ENCODE data around the gene GRAP2. TPM values are rescaled to one million over a fixed set of nuclear protein-coding genes. Genes with fewer than 3 reads are reported as not detected.

Gene GRAP2
- total RNA-seq, 1 experiment from 2014 or later = 0.54 TPM

- no peaks in the 10 kb centered on the region for H3K4me1 ChIP-seq (ENCODE audit: control insufficient read depth, insufficient read depth, low read length)
- TF ChIP-seq, protein P1, sequence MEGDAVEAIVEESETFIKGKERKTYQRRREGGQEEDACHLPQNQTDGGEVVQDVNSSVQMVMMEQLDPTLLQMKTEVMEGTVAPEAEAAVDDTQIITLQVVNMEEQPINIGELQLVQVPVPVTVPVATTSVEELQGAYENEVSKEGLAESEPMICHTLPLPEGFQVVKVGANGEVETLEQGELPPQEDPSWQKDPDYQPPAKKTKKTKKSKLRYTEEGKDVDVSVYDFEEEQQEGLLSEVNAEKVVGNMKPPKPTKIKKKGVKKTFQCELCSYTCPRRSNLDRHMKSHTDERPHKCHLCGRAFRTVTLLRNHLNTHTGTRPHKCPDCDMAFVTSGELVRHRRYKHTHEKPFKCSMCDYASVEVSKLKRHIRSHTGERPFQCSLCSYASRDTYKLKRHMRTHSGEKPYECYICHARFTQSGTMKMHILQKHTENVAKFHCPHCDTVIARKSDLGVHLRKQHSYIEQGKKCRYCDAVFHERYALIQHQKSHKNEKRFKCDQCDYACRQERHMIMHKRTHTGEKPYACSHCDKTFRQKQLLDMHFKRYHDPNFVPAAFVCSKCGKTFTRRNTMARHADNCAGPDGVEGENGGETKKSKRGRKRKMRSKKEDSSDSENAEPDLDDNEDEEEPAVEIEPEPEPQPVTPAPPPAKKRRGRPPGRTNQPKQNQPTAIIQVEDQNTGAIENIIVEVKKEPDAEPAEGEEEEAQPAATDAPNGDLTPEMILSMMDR (IDR thresholded peaks at IDR 0.05) = no peak
- in situ Hi-C loops (cut with HindIII; ENCODE audit: low pct_unique_long_range_greater_than_20kb, low sequenced_read_pairs) (no loop called here), intact Hi-C loops (cut with micrococcal nuclease; ENCODE audit: unreplicated experiment) (no loop called here)
- no TSS peak for BruUV-seq (replicated peaks)
- DNase-seq (ENCODE audit: low read depth, low spot score) (no peak), ATAC-seq (no peak)
- CTCF ChIA-PET = no interaction called here
- POLR2A ChIA-PET = no interaction called here
- H3K27me3 ChIP-seq (ENCODE audit: control insufficient read depth, insufficient read depth, low read length) = peaks cover 3% of the 10 kb centered on the region; the same call in 1 of the 2 replicates
- no peaks in the 10 kb centered on the region for H3K36me3 ChIP-seq (ENCODE audit: control insufficient read depth, insufficient read depth, low read length)
- no peak overlapping the region for H3K4me3 ChIP-seq (ENCODE audit: low read depth in 2 of 2, low read length in 2 of 2)
- no peaks in the 10 kb centered on the region for H3K9me3 ChIP-seq (ENCODE audit: control insufficient read depth, insufficient read depth, low read depth, low read length)
- no peak overlapping the region for H3K27ac ChIP-seq (ENCODE audit: low read length)
Observed at GRCh38 chr22:39913886-39914285, 13.0 kb downstream of the GRAP2 start.

DNA sequence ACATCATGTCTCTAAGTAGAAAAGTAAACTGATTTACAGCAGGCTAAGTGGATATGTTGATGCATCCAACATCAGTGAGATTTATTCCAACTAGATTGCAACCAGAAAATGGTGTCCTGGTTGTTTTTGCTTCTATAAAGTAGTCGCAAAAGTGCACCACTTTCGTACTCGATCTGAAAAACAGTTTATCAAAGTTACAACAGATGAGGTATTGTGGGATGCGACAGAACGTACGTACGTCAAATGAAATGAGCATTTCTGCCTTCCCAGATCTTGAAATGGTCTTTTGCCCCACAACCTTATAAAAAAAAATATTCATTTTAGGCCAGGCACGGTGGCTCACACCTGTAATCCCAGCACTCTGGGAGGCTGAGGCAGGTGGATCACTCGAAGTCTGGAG, 13.7 kb downstream of the GRAP2 start:
- TF ChIP-seq, protein P1 (IDR thresholded peaks at IDR 0.05) = no peak
- no peak for TF ChIP-seq REST (IDR thresholded peaks at IDR 0.05; ENCODE audit: insufficient read depth in 1 of 2, low read depth in 2 of 2, low read length in 1 of 2)
- TF ChIP-seq TCF7L2 (IDR thresholded peaks at IDR 0.05; ENCODE audit: low read depth, low read length) = no peak
- TF ChIP-seq POLR2AphosphoS5 (IDR thresholded peaks at IDR 0.05; ENCODE audit: low read depth, low read length) = no peak
- intact Hi-C loops (cut with micrococcal nuclease; ENCODE audit: unreplicated experiment) = no loop called here
- BruUV-seq (replicated peaks) = no TSS peak
- DNase-seq (ENCODE audit: low read depth, low spot score) = no peak
- POLR2A ChIA-PET = interaction anchor here (0.7 kb wide), 1 partner anchor 11 kb away, joined by 9 read pairs; no protein-coding TSS in a partner anchor
- no peaks in the 10 kb centered on the region for H3K4me1 ChIP-seq (ENCODE audit: control insufficient read depth, insufficient read depth, low read length)
- H3K27me3 ChIP-seq (ENCODE audit: control insufficient read depth, insufficient read depth, low read length) = no peaks in the 10 kb centered on the region; the same call in 1 of the 2 replicates
- no peak overlapping the region for H3K27ac ChIP-seq (ENCODE audit: low read length)
- no peak for ATAC-seq
- no peak overlapping the region for H3K4me3 ChIP-seq (ENCODE audit: low read depth in 2 of 2, low read length in 2 of 2)
- H3K36me3 ChIP-seq (ENCODE audit: control insufficient read depth, insufficient read depth, low read length) = no peaks in the 10 kb centered on the region
- CTCF ChIA-PET = interaction anchor here (0.8 kb wide), 1 partner anchor 111 kb away, joined by 3 read pairs; no protein-coding TSS in a partner anchor
- in situ Hi-C loops (cut with HindIII; ENCODE audit: low pct_unique_long_range_greater_than_20kb, low sequenced_read_pairs) = no loop called here
- no peaks in the 10 kb centered on the region for H3K9me3 ChIP-seq (ENCODE audit: control insufficient read depth, insufficient read depth, low read depth, low read length)

DNA sequence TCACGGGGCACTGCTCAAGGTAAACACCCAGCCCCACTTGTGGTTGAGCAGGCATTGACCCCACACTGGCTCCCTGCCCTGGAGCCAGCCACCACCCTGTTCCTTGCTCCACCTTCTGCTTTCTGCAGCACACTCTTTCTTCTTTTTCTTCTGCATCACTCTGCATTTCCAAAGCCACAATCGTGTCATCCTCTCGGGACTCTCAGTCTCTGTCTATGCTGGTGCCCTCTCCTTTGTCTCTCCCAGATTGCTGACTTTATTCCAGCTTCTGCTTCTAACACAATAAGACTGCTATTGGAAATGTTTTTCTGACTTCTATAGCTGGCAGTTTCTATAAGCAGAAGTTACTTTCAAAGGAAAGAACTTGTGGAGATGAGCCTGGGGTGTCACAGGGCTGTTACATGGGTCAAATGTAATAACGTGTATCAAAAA, 14.4 kb downstream of the GRAP2 start:
- Histone ChIP-seq H3K36me3 (ENCODE audit: control insufficient read depth, insufficient read depth, low read length) (no peaks in the 10 kb centered on the region), H3K27ac (ENCODE audit: low read length) (no peak overlapping the region), H3K4me3 (ENCODE audit: low read depth in 2 of 2, low read length in 2 of 2) (no peak overlapping the region), H3K4me1 (ENCODE audit: control insufficient read depth, insufficient read depth, low read length) (no peaks in the 10 kb centered on the region), H3K9me3 (ENCODE audit: control insufficient read depth, insufficient read depth, low read depth, low read length) (no peaks in the 10 kb centered on the region), H3K27me3 (ENCODE audit: control insufficient read depth, insufficient read depth, low read length) (no peaks in the 10 kb centered on the region)
- in situ Hi-C loops (cut with HindIII; ENCODE audit: low pct_unique_long_range_greater_than_20kb, low sequenced_read_pairs) = no loop called here
- DNase-seq (ENCODE audit: low read depth, low spot score) = no peak
- TF ChIP-seq TCF7L2 (IDR thresholded peaks at IDR 0.05; ENCODE audit: low read depth, low read length) = no peak
- TF ChIP-seq SIN3A (IDR thresholded peaks at IDR 0.05; ENCODE audit: borderline replicate concordance, insufficient read depth, low read depth, low read length) = no peak
- TF ChIP-seq POLR2AphosphoS5 (IDR thresholded peaks at IDR 0.05; ENCODE audit: low read depth, low read length) = no peak
- TF ChIP-seq REST (IDR thresholded peaks at IDR 0.05; ENCODE audit: insufficient read depth in 1 of 2, low read depth in 2 of 2, low read length in 1 of 2) = no peak
- TF ChIP-seq, protein P1 (IDR thresholded peaks at IDR 0.05) = no peak
- BruUV-seq (replicated peaks) = no TSS peak
- CTCF ChIA-PET = interaction anchor here (0.8 kb wide), 1 partner anchor 110 kb away, joined by 3 read pairs; no protein-coding TSS in a partner anchor
- no peak for ATAC-seq
- intact Hi-C loops (cut with micrococcal nuclease; ENCODE audit: unreplicated experiment) = no loop called here
- POLR2A ChIA-PET = interaction anchor here (0.7 kb wide), 1 partner anchor 10 kb away, joined by 9 read pairs; no protein-coding TSS in a partner anchor

Data from Panc1 (cell line).